Right atrium auricular region (tissue), 2 donors: Measurements from ENCODE around the gene RHOBTB1. TPM values are rescaled to one million over a fixed set of nuclear protein-coding genes. Genes with fewer than 3 reads are reported as not detected.
"Not testable (repeated sequence)": the region's sequence is repeated elsewhere in the genome, so short reads cannot be mapped to it uniquely, and the experiment has no call there.

Source experiments
- DNase-seq: peaks from one replicate; pipeline ENCODE4 v3.0.0-alpha.2; 2019; ENCODE audit warnings: low spot score
- H3K27ac ChIP-seq, 2 donors: fragments of 200-600 bp; sonication (generic); 1 replicate in 1 of 2; 2 replicates in 1 of 2; pipeline ENCODE4 v1.5.1; 2016 to 2019
- H3K27me3 ChIP-seq, 2 donors: fragments of 200-600 bp; sonication (generic); one replicate each; pipeline versions ENCODE4 v1.5.1 to v1.6.0; 2017 to 2019
- H3K36me3 ChIP-seq: fragments of 200-600 bp; sonication (generic); one replicate; pipeline ENCODE4 v1.5.1; 2016
- H3K4me1 ChIP-seq, 2 donors: fragments of 200-600 bp; sonication (generic); one replicate each; pipeline versions ENCODE4 v1.5.1 to v1.6.0; 2017 to 2019
- H3K4me3 ChIP-seq, 2 donors: fragments of 200-600 bp; sonication (generic); 1 replicate in 1 of 2; 2 replicates in 1 of 2; pipeline ENCODE4 v1.5.1; 2017 to 2019; ENCODE audit warnings: mild to moderate bottlenecking in 1 of 2, moderate library complexity in 1 of 2
- H3K9me3 ChIP-seq, 2 donors: fragments of 200-600 bp; sonication (generic); one replicate each; pipeline ENCODE4 v1.5.1; 2019
- total RNA-seq, 2 donors: library from RNA; depleted of rRNA; stranded (reverse); fragments of >200 nt; gene quantifications; one replicate each; pipeline ENCODE4 v1.1.0, GENCODE V29; 2016
- TF ChIP-seq, protein P1 (sequence below), 2 donors: fragments of 200-600 bp; sonication (generic); IDR thresholded peaks; one replicate each; pipeline ENCODE4 v1.5.1; 2019; ENCODE audit warnings: antibody characterized with exemption in 2 of 2

RHOBTB1 gene
- total RNA-seq, 2 donors from 2014 or later, result 13.2 to 16.8 TPM

DNA sequence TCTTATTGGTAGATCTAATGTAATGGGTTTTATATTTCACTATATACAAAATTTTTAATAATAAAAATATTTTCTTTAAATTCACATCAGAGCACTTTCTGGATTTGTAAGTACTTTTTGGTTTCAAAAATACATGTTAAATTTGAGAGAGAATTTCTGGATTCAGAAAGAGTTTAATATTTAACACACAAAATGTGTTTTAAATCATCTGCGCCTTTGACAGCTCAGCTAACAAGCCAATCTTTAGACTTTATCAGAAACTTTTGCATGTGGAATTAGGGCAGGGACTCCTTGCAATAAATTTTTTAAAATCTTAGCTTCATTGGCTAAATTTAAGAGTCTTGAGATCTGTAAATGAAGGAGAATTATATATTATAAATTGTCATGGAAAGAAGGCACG lies 32.7 kb upstream of the RHOBTB1 start:
- H3K4me3 ChIP-seq, result no peak overlapping the region
- H3K4me1 ChIP-seq, result no peaks in the 10 kb centered on the region
- no peaks in the 10 kb centered on the region for H3K36me3 ChIP-seq
- H3K9me3 ChIP-seq, result no peaks in the 10 kb centered on the region
- no peak for DNase-seq
- H3K27ac ChIP-seq, result no peak overlapping the region
- TF ChIP-seq, protein P1, sequence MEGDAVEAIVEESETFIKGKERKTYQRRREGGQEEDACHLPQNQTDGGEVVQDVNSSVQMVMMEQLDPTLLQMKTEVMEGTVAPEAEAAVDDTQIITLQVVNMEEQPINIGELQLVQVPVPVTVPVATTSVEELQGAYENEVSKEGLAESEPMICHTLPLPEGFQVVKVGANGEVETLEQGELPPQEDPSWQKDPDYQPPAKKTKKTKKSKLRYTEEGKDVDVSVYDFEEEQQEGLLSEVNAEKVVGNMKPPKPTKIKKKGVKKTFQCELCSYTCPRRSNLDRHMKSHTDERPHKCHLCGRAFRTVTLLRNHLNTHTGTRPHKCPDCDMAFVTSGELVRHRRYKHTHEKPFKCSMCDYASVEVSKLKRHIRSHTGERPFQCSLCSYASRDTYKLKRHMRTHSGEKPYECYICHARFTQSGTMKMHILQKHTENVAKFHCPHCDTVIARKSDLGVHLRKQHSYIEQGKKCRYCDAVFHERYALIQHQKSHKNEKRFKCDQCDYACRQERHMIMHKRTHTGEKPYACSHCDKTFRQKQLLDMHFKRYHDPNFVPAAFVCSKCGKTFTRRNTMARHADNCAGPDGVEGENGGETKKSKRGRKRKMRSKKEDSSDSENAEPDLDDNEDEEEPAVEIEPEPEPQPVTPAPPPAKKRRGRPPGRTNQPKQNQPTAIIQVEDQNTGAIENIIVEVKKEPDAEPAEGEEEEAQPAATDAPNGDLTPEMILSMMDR (IDR thresholded peaks at IDR 0.05), result no peak
- no peaks in the 10 kb centered on the region for H3K27me3 ChIP-seq

DNA sequence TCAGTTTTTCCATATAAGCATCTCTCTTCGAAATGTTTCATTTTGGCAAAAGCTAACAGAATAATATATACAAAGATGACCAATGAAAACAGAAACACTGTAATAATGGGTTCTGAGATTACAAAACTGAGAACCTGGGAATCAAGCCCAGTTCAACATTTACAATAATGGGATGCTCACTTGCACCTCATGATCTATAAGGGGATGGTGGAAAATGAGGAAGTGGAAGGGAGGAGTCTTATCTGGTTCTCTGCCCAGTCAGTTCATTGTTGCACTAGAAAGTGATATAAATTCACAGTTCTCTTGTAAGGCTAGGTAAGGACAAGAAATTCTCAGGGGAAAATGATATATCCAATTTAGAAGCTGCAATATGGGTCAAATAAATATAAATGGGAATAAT lies 31.7 kb upstream of the RHOBTB1 start:
- Histone ChIP-seq H3K27me3 (no peaks in the 10 kb centered on the region), H3K4me3 (no peak overlapping the region), H3K9me3 (no peaks in the 10 kb centered on the region), H3K4me1 (no peaks in the 10 kb centered on the region), H3K27ac (no peak overlapping the region), H3K36me3 (no peaks in the 10 kb centered on the region)
- TF ChIP-seq, protein P1 (IDR thresholded peaks at IDR 0.05), result no peak
- no peak for DNase-seq

DNA sequence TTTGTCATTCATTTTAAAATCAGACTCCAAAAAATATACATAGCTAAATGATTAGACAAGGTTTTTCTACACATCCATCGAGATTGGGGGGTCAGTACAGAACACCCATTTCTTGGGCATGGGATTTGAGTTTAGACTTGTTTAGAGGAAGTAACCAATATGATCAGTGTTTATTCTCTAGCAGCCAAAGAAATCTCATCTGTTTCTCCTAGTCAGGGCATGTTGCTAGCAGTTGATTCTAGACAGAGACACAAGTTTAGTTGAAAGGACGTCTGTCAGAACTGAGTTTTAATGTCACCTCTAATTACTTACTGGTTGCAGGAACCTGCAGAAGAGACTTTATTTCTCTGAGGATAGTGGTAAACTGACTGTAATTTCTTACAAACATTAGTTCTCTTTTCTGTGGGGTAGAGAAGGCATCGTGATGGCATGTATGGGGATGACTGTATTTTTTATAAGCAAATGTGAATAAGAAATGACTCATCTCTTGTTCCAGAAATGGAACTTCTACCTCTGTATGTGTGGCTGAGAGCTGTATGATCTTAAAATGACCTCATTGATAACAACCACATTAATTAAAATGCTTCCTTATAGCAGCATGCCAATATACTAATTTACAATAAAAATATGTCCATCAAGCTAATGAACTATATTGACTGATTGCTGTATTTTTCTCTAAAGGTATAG lies 30.6 kb upstream of the RHOBTB1 start:
- TF ChIP-seq, protein P1 (IDR thresholded peaks at IDR 0.05), result no peak
- H3K27me3 ChIP-seq, result no peaks in the 10 kb centered on the region
- H3K36me3 ChIP-seq, result no peaks in the 10 kb centered on the region
- H3K9me3 ChIP-seq, result no peaks in the 10 kb centered on the region
- H3K4me3 ChIP-seq, result no peak overlapping the region
- no peak for DNase-seq
- no peaks in the 10 kb centered on the region for H3K4me1 ChIP-seq
- no peak overlapping the region for H3K27ac ChIP-seq

DNA sequence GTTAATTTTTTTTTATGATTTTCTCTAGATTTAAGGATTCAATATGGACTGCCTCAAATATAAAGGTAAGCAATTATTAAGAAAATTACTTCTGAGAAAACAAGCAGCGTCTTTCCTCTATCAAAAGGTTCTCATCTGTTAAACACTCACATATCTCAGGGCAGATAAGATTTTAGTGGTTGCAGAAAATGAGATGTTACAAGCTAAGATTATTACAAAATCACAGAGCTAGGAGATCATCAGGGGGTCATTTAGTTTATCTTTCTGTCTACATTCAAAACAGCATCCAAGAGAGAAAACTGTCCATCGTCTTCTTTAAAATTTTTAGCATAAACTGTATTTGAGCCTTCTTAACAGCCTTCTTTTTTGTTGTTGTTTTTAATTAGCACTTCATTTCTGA lies 29.1 kb upstream of the RHOBTB1 start:
- H3K9me3 ChIP-seq, result no peaks in the 10 kb centered on the region
- no peaks in the 10 kb centered on the region for H3K27me3 ChIP-seq
- H3K36me3 ChIP-seq, result no peaks in the 10 kb centered on the region
- no peak overlapping the region for H3K4me3 ChIP-seq
- no peaks in the 10 kb centered on the region for H3K4me1 ChIP-seq
- H3K27ac ChIP-seq, result no peak overlapping the region
- DNase-seq, result no peak
- TF ChIP-seq, protein P1 (IDR thresholded peaks at IDR 0.05), result no peak

DNA sequence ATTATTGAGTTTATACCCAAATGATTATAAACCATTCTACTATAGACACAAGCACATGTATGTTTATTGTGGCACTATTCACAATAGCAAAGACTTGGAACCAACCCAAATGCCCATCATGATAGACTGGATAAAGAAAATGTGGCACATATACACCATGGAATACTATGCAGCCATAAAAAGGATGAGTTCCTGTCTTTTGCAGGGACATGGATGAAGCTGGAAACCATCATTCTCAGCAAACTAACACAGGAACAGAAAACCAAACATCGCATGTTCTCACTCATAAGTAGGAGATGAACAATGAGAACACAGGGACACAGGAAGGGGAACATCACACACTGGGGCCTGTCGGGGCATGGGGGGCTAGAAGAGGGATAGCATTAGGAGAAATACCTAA lies 28.2 kb upstream of the RHOBTB1 start:
- not testable (repeated sequence) for H3K4me3 ChIP-seq, H3K36me3 ChIP-seq

DNA sequence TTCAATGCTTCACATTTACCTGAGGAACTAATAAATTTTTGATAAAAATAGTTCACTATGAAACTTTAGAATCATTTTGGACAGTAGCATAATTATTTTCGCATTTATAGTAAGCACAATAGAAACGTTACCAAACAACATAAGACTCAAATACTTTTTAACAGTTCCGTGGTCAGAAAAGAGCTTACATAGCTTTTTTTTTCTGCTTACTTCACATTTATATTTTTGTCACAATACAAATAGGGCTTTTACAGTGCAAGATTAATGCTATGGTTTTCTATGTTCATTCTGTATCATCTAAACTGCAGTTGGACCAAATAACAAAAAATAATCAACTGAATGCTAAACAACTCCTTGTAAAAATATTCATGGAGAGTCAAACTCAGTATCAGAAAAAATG lies 26.5 kb upstream of the RHOBTB1 start:
- no peak overlapping the region for H3K4me3 ChIP-seq
- DNase-seq, result no peak
- TF ChIP-seq, protein P1 (IDR thresholded peaks at IDR 0.05), result no peak
- H3K27me3 ChIP-seq, result no peaks in the 10 kb centered on the region
- H3K36me3 ChIP-seq, result no peaks in the 10 kb centered on the region
- no peaks in the 10 kb centered on the region for H3K4me1 ChIP-seq
- H3K27ac ChIP-seq, result no peak overlapping the region
- no peaks in the 10 kb centered on the region for H3K9me3 ChIP-seq

More for the DNA sequence above, 28.2 kb upstream of the RHOBTB1 start:
- H3K9me3 ChIP-seq, H3K4me1 ChIP-seq, DNase-seq, H3K27ac ChIP-seq, H3K27me3 ChIP-seq: not testable (repeated sequence)
